BJ (cell line): Measurements from ENCODE around the gene SCN2B. TPM values are rescaled to one million over a fixed set of nuclear protein-coding genes. Genes with fewer than 3 reads are reported as not detected.

Experiments used
- CTCF ChIA-PET: fragments of 350-600 bp; formaldehyde crosslinking; extraction: SDS; loops from one replicate; lab custom pipeline; 2021; ENCODE audit warnings: antibody characterized with exemption, inconsistent platforms; lab: Yijun Ruan, JAX
- POLR2A ChIA-PET: fragments of 300-600 bp; sonication (Branson Sonifier 250); formaldehyde crosslinking; extraction: SDS; loops from one replicate; lab custom pipeline; 2021; ENCODE audit warnings: antibody characterized with exemption; lab: Charles Lee
- DNase-seq: peaks from one replicate; pipeline ENCODE4 v3.0.0-alpha.2; 2011; ENCODE audit warnings: low read depth
- H3K27me3 ChIP-seq: 2 replicates; pipeline ENCODE4 v1.6.0; 2011; ENCODE audit warnings: low read length; ENCODE audit not compliant: control insufficient read depth, insufficient read depth
- H3K36me3 ChIP-seq: 2 replicates; pipeline ENCODE4 v1.5.1; 2011; ENCODE audit warnings: low read length; ENCODE audit not compliant: control insufficient read depth, insufficient read depth
- H3K4me3 ChIP-seq: 2 replicates; pipeline ENCODE4 v1.5.1; 2011; ENCODE audit warnings: low read depth, mild to moderate bottlenecking, control low read depth, low read length
- CTCF ChIP-seq: IDR thresholded peaks from 2 replicates; pipeline ENCODE4 v1.5.1; 2011; ENCODE audit warnings: low read depth, mild to moderate bottlenecking, control low read depth, inconsistent platforms, low read length, moderate library complexity; ENCODE audit not compliant: insufficient read depth
- polyA plus RNA-seq: library from polyadenylated mRNA; depleted of rRNA; stranded (reverse); fragments of >200 nt; gene quantifications from 2 replicates; pipeline ENCODE4 v1.2.3, GENCODE V29; 2011

SCN2B gene
- polyA plus RNA-seq, 1 experiment: not detected

DNA sequence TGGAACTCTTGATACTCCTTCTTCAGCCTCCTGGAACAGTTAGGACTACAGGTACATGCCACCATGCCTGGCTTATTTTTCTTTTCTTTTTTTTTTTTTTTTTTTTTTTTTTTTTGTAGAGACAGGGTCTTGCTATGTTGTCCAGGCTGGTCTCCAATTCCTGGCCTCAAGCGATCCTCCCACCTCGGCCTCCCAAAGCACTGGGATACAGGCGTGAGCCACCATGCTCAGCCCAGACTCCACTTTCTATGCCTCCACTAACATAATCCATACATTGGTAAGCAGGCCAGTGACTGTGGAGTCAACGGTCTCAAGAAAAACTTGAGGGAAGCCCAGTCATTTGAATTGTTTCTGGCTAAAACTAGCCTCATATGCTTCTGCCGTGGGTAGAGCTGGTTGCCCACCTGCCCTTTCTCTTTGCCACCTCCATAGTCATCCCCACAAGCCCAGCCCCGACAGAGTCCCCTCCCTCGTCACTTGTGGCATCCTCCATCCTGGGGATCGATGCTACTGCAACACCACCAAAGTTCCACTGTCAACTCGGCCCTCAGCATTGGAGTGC lies 2.4 kb downstream of the SCN2B start:
- CTCF ChIA-PET: no interaction called here

GRCh38 chr11:118172356-118172755 lies 4.1 kb downstream of the SCN2B start:
- Histone ChIP-seq H3K36me3 (no peaks in the 10 kb centered on the region), H3K27me3 (peaks cover 20% of the 10 kb centered on the region), H3K4me3 (no peak overlapping the region)
- no peak for TF ChIP-seq CTCF
- ChIA-PET POLR2A (no interaction called here), CTCF (interaction anchor here (0.6 to 8.3 kb wide), 25 partner anchors 9 to 1718 kb away, joined by 3 to 161 read pairs (median 4); partner anchors contain the start of gene SCN4B)
- DNase-seq: no peak

More for the DNA sequence above, 2.4 kb downstream of the SCN2B start:
- POLR2A ChIA-PET: no interaction called here
- no peak for TF ChIP-seq CTCF
- H3K36me3 ChIP-seq: no peaks in the 10 kb centered on the region
- no peak for DNase-seq
- H3K27me3 ChIP-seq: peaks cover 20% of the 10 kb centered on the region
- H3K4me3 ChIP-seq: no peak overlapping the region

- H3K36me3 ChIP-seq: no peaks in the 10 kb centered on the region
- POLR2A ChIA-PET: interaction anchor here (0.6 kb wide), 1 partner anchor 26 kb away, joined by 4 read pairs; no protein-coding TSS in a partner anchor
- peaks cover 20% of the 10 kb centered on the region for H3K27me3 ChIP-seq
Observed at GRCh38 chr11:118171269-118172062, 5.0 kb downstream of the SCN2B start.

DNA sequence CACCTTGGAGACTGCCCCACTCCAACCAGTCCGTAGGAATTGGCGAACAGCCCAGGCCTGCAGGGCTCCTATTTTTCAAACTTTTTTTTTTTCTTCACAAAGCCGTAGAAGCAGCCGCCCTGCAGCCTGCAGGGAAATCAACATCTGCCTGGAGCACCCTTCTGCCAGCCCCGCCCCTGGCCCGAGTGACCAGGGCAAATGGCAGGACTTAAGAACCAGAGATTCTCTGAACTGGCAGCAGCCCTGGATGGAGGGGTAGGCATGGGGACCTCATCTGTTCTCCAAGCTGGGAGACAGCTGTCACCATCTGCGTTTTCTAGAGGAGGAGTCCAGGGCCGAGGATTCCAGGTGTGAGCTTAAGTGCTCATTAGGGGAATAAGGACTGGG lies 5.6 kb downstream of the SCN2B start:
- TF ChIP-seq CTCF: 0 out of 2 replicates have a peak, but pooled peaks have one; percentile 3
- no peak for DNase-seq
- CTCF ChIA-PET: interaction anchor here (0.6 to 8.3 kb wide), 16 partner anchors 8 to 186 kb away, joined by 3 to 161 read pairs (median 6); partner anchors contain the start of gene SCN4B
- Histone ChIP-seq H3K27me3 (peaks cover 17% of the 10 kb centered on the region), H3K4me3 (no peak overlapping the region), H3K36me3 (no peaks in the 10 kb centered on the region)
- POLR2A ChIA-PET: no interaction called here

More at GRCh38 chr11:118171269-118172062, 5.0 kb downstream of the SCN2B start:
- peak; percentile 93 for TF ChIP-seq CTCF
- no peak for DNase-seq
- no peak overlapping the region for H3K4me3 ChIP-seq
- CTCF ChIA-PET: interaction anchor here (0.6 to 8.3 kb wide), 30 partner anchors 8 to 1619 kb away, joined by 3 to 161 read pairs (median 4); partner anchors contain the start of gene SCN4B

- Histone ChIP-seq H3K27me3 (peaks cover 11% of the 10 kb centered on the region), H3K4me3 (no peak overlapping the region), H3K36me3 (no peaks in the 10 kb centered on the region)
- ChIA-PET POLR2A (no interaction called here), CTCF (interaction anchor here (1.4 to 8.3 kb wide), 4 partner anchors 13 to 26 kb away, joined by 3 to 161 read pairs (median 64); no protein-coding TSS in a partner anchor)
- no peak for DNase-seq
- TF ChIP-seq CTCF: no peak
Observed at GRCh38 chr11:118170231-118170630, 6.2 kb downstream of the SCN2B start.
